ENCODE results near the gene ARL5B. TPM values are rescaled to one million over a fixed set of nuclear protein-coding genes. Genes with fewer than 3 reads are reported as not detected.
A peak's percentile ranks its signal among the peaks of the same experiment; 100 is the strongest.

Gene ARL5B
- total RNA-seq, 4 donors from 2014 or later, result 5.8 to 6.7 (median 6.4) TPM

DNA sequence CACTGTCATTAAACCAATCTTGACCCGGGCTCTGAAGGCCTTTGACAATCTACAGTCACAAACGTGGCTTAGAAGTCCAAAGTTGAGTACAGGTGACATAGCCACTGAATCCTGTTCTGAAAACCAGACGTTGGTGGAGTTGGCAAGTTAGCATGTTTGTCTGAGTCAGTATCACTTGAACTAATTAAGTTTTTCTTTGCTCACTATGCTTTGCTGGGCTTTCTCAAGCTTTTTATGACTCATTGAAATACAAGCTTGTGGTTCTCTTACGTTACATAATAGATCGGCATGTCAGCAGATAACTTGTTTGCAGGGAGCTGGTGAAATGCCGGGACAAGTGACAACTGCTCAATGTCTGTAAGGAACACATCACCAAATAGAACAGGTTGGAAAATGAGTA, 53.8 kb downstream of the ARL5B start:
- no peaks in the 10 kb centered on the region for H3K27me3 ChIP-seq
- ATAC-seq (peak; percentile 77 to 87), DNase-seq (peak in 1 of 2 donors; percentile 2)
- no peaks in the 10 kb centered on the region for H3K9me3 ChIP-seq
- H3K36me3 ChIP-seq, result no peaks in the 10 kb centered on the region
- no peaks in the 10 kb centered on the region for H3K4me1 ChIP-seq
- intact Hi-C loops (cut with DNase I; ENCODE audit: low total_unique reads), result no loop called here
- no peak overlapping the region for H3K4me3 ChIP-seq
- in situ Hi-C loops (cut with MboI; ENCODE audit: low sequenced_read_pairs in 4 of 4), result no loop called here
- TF ChIP-seq, protein P1, sequence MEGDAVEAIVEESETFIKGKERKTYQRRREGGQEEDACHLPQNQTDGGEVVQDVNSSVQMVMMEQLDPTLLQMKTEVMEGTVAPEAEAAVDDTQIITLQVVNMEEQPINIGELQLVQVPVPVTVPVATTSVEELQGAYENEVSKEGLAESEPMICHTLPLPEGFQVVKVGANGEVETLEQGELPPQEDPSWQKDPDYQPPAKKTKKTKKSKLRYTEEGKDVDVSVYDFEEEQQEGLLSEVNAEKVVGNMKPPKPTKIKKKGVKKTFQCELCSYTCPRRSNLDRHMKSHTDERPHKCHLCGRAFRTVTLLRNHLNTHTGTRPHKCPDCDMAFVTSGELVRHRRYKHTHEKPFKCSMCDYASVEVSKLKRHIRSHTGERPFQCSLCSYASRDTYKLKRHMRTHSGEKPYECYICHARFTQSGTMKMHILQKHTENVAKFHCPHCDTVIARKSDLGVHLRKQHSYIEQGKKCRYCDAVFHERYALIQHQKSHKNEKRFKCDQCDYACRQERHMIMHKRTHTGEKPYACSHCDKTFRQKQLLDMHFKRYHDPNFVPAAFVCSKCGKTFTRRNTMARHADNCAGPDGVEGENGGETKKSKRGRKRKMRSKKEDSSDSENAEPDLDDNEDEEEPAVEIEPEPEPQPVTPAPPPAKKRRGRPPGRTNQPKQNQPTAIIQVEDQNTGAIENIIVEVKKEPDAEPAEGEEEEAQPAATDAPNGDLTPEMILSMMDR (IDR thresholded peaks at IDR 0.05 in 4 of 5, conservative IDR thresholded peaks at IDR 0.05 in 1 of 5), result no peak
- no peak for TF ChIP-seq POLR2A (IDR thresholded peaks at IDR 0.05)
- no peak overlapping the region for H3K27ac ChIP-seq

GRCh38 chr10:18718991-18719390, 59.8 kb downstream of the ARL5B start:
- H3K27ac ChIP-seq, result no peak overlapping the region
- DNase-seq (no peak), ATAC-seq (no peak)
- TF ChIP-seq POLR2A (IDR thresholded peaks at IDR 0.05), result no peak
- TF ChIP-seq, protein P1 (IDR thresholded peaks at IDR 0.05 in 4 of 5, conservative IDR thresholded peaks at IDR 0.05 in 1 of 5), result no peak
- H3K9me3 ChIP-seq, result no peaks in the 10 kb centered on the region
- H3K4me1 ChIP-seq, result no peaks in the 10 kb centered on the region
- in situ Hi-C loops (cut with MboI; ENCODE audit: low sequenced_read_pairs in 4 of 4), result no loop called here
- H3K27me3 ChIP-seq, result no peaks in the 10 kb centered on the region
- intact Hi-C loops (cut with DNase I; ENCODE audit: low total_unique reads), result no loop called here
- no peaks in the 10 kb centered on the region for H3K36me3 ChIP-seq
- H3K4me3 ChIP-seq, result no peak overlapping the region

- ATAC-seq, result no peak
- intact Hi-C loops (cut with DNase I; ENCODE audit: low total_unique reads) (no loop called here), in situ Hi-C loops (cut with MboI; ENCODE audit: low sequenced_read_pairs in 4 of 4) (no loop called here)
- Histone ChIP-seq H3K4me3 (no peak overlapping the region), H3K27ac (no peak overlapping the region), H3K27me3 (no peaks in the 10 kb centered on the region), H3K9me3 (no peaks in the 10 kb centered on the region), H3K36me3 (no peaks in the 10 kb centered on the region), H3K4me1 (no peaks in the 10 kb centered on the region)
- DNase-seq, result no peak
- TF ChIP-seq POLR2A (IDR thresholded peaks at IDR 0.05), result no peak
- TF ChIP-seq, protein P1 (IDR thresholded peaks at IDR 0.05 in 4 of 5, conservative IDR thresholded peaks at IDR 0.05 in 1 of 5), result no peak
Measured at GRCh38 chr10:18719811-18720210, 60.6 kb downstream of the ARL5B start.

DNA sequence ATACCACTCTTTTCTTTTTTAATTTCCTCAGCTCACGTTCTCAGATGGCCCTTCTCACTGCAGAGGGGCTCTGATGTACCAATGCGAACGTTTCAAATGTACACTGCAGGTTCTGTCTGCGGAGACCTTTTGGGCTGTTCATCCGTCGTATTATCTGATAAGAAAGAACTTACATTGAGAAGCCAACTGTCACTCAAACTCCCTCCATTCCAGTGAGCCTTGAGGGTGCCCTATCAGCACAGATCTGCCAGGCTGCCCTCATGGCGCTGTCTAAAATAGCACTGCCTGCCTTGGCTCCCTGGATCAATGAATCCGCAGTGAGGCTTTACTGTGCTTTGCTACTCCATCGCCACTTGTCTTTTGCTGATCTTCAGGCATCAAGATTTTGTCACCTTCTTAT, 61.8 kb downstream of the ARL5B start:
- Histone ChIP-seq H3K27ac (no peak overlapping the region), H3K27me3 (no peaks in the 10 kb centered on the region), H3K4me3 (no peak overlapping the region), H3K36me3 (no peaks in the 10 kb centered on the region), H3K9me3 (no peaks in the 10 kb centered on the region), H3K4me1 (no peaks in the 10 kb centered on the region)
- TF ChIP-seq, protein P1 (IDR thresholded peaks at IDR 0.05 in 4 of 5, conservative IDR thresholded peaks at IDR 0.05 in 1 of 5), result no peak
- no peak for TF ChIP-seq POLR2A (IDR thresholded peaks at IDR 0.05)
- ATAC-seq (no peak), DNase-seq (no peak)
- intact Hi-C loops (cut with DNase I; ENCODE audit: low total_unique reads) (no loop called here), in situ Hi-C loops (cut with MboI; ENCODE audit: low sequenced_read_pairs in 4 of 4) (no loop called here)

- no peaks in the 10 kb centered on the region for H3K36me3 ChIP-seq
- no peaks in the 10 kb centered on the region for H3K27me3 ChIP-seq
- intact Hi-C loops (cut with DNase I; ENCODE audit: low total_unique reads) (no loop called here), in situ Hi-C loops (cut with MboI; ENCODE audit: low sequenced_read_pairs in 4 of 4) (no loop called here)
- TF ChIP-seq POLR2A (IDR thresholded peaks at IDR 0.05), result no peak
- TF ChIP-seq, protein P1 (IDR thresholded peaks at IDR 0.05 in 4 of 5, conservative IDR thresholded peaks at IDR 0.05 in 1 of 5), result no peak
- no peak for DNase-seq
- H3K4me3 ChIP-seq, result no peak overlapping the region
- no peaks in the 10 kb centered on the region for H3K4me1 ChIP-seq
- no peaks in the 10 kb centered on the region for H3K9me3 ChIP-seq
- H3K27ac ChIP-seq, result no peak overlapping the region
- no peak for ATAC-seq
Measured at GRCh38 chr10:18723801-18724200, 64.6 kb downstream of the ARL5B start.
